ENCODE measurements around the gene OR1M1.

OR1M1 gene

GRCh38 chr19:9075064-9075949 is 11.6 kb upstream of the OR1M1 start:
- peak in 1 of 4 experiments; percentile 3 for DNase-seq

GRCh38 chr19:9076901-9077300 is 10.0 kb upstream of the OR1M1 start:
- DNase-seq = no peak

- DNase-seq = no peak
These were observed 8.2 kb upstream of the OR1M1 start for GRCh38 chr19:9078651-9079050.

- no peak for DNase-seq
These were observed 20.5 kb downstream of the OR1M1 start, which contains the start of gene OR7G2 for GRCh38 chr19:9107375-9107774. TSS of gene OR7G2 (minus strand) at chr19:9107475. CDS start at chr19:9103243, 4,232 bp downstream.

- DNase-seq = no peak
These were observed 23.1 kb downstream of the OR1M1 start for GRCh38 chr19:9109959-9110358.

GRCh38 chr19:9115307-9115813 is 28.5 kb downstream of the OR1M1 start, which contains the start of gene OR7G1:
TSS of gene OR7G1 (minus strand) at chr19:9115763. CDS start at chr19:9115763, 0 bp downstream.
- no peak for DNase-seq

GRCh38 chr19:9116547-9116946 is 29.7 kb downstream of the OR1M1 start:
- no peak for DNase-seq

GRCh38 chr19:9126900-9127405 is 40.1 kb downstream of the OR1M1 start, which contains the start of gene OR7G3:
TSS of gene OR7G3 (minus strand) at chr19:9126950. CDS start at chr19:9126950, 0 bp downstream.
- DNase-seq = no peak

GRCh38 chr19:9128171-9128570 is 41.3 kb downstream of the OR1M1 start:
- peak; percentile 58 to 84 (median 72) for DNase-seq

- peak; percentile 34 to 71 (median 58) for DNase-seq
These were observed 44.1 kb downstream of the OR1M1 start for GRCh38 chr19:9130965-9131364.

GRCh38 chr19:9132422-9132821 is 45.6 kb downstream of the OR1M1 start:
- DNase-seq = no peak

- DNase-seq = peak in 1 of 4 experiments; percentile 5
These were observed 52.8 kb downstream of the OR1M1 start for GRCh38 chr19:9139609-9140158.

- DNase-seq = peak; percentile 95 to 98 (median 96)
These were observed 53.5 kb downstream of the OR1M1 start, which contains the start of gene ZNF317 for GRCh38 chr19:9140159-9140874. TSS of gene ZNF317 (plus strand) at chr19:9140397. CDS start at chr19:9156017, 15,620 bp downstream.

GRCh38 chr19:9144920-9145319 is 58.1 kb downstream of the OR1M1 start:
- peak in 2 of 4 experiments; percentile 20 to 25 for DNase-seq

Data from suppressor macrophage (primary cell).